H1 (cell line): ENCODE results near the gene USP10. TPM values are rescaled to one million over a fixed set of nuclear protein-coding genes. Genes with fewer than 3 reads are reported as not detected.

Experiments
- CTCF ChIA-PET: fragments of 300-600 bp; sonication (Branson Sonifier 250); formaldehyde crosslinking; loops from one replicate; lab custom pipeline; 2021; ENCODE audit not compliant: partially characterized antibody; lab: Charles Lee
- POLR2A ChIA-PET: fragments of 300-600 bp; sonication (Branson Sonifier 250); formaldehyde crosslinking; loops from one replicate; lab custom pipeline; 2021; ENCODE audit warnings: inconsistent platforms; ENCODE audit not compliant: partially characterized antibody; lab: Charles Lee
- DNase-seq, 2 experiments: peaks; one replicate each; pipeline versions ENCODE4 v3.0.0 to v3.0.0-alpha.2; 2010 to 2022; ENCODE audit warnings: low spot score in 2 of 2, low read depth in 1 of 2, mixed read lengths in 1 of 2
- FAIRE-seq: peaks from 2 replicates; lab custom pipeline; 2011; peaks lifted over from hg19 to GRCh38; lab: Jason Lieb, UNC
- H2AFZ ChIP-seq: 2 replicates; pipeline ENCODE4 v1.8.1; 2012; ENCODE audit warnings: low read length, inconsistent platforms
- H2AK5ac ChIP-seq: 2 replicates; pipeline ENCODE4 v1.6.1; 2013; ENCODE audit warnings: low read depth, low read length
- H2BK120ac ChIP-seq: replicated peaks from 2 replicates; pipeline ENCODE3; 2013; ENCODE audit warnings: low read depth, low read length, inconsistent platforms
- H2BK12ac ChIP-seq: 2 replicates; pipeline ENCODE4 v1.6.1; 2013; ENCODE audit warnings: low read depth, low read length
- H2BK15ac ChIP-seq: 2 replicates; pipeline ENCODE4 v1.6.1; 2013; ENCODE audit warnings: low read length
- H2BK20ac ChIP-seq: 2 replicates; pipeline ENCODE4 v1.6.1; 2013; ENCODE audit warnings: low read length
- H2BK5ac ChIP-seq: 2 replicates; pipeline ENCODE4 v1.6.1; 2013; ENCODE audit warnings: low read depth, low read length
- H3K14ac ChIP-seq: 2 replicates; pipeline ENCODE4 v1.6.1; 2013; ENCODE audit warnings: inconsistent platforms; ENCODE audit not compliant: insufficient read length
- H3K18ac ChIP-seq: 2 replicates; pipeline ENCODE4 v1.6.1; 2013; ENCODE audit warnings: low read length; ENCODE audit errors: extremely low read depth
- H3K23ac ChIP-seq: 2 replicates; pipeline ENCODE4 v1.6.1; 2013; ENCODE audit warnings: inconsistent platforms; ENCODE audit not compliant: insufficient read length
- H3K23me2 ChIP-seq: 2 replicates; pipeline ENCODE4 v1.6.1; 2013; ENCODE audit warnings: low read depth, low read length
- H3K27ac ChIP-seq: 2 replicates; pipeline ENCODE4 v1.6.1; 2011; ENCODE audit warnings: low read depth, low read length, inconsistent platforms
- H3K27me3 ChIP-seq, 4 experiments: replicated peaks in 1 of 4; 1 replicate in 1 of 4; 2 replicates in 3 of 4; pipeline versions ENCODE4 v1.6.1 to v1.8.1; 2011 to 2013; ENCODE audit warnings: low read length in 3 of 4, mild to moderate bottlenecking in 3 of 4, inconsistent platforms in 2 of 4, mixed read lengths in 2 of 4, moderate library complexity in 1 of 4; ENCODE audit not compliant: control insufficient read depth in 3 of 4, insufficient read depth in 3 of 4; ENCODE audit errors: extremely low read depth in 1 of 4
- H3K36me3 ChIP-seq, 4 experiments: 2 replicates each; pipeline versions ENCODE4 v1.6.1 to v1.8.1; 2011 to 2013; ENCODE audit warnings: mild to moderate bottlenecking in 4 of 4, low read length in 3 of 4, moderate library complexity in 2 of 4, control low read depth in 1 of 4, inconsistent platforms in 1 of 4; ENCODE audit not compliant: insufficient read depth in 4 of 4, control insufficient read depth in 2 of 4
- H3K4ac ChIP-seq: replicated peaks from 2 replicates; pipeline ENCODE3; 2013; ENCODE audit warnings: low read length, low read depth, mixed read lengths, inconsistent platforms; ENCODE audit not compliant: insufficient read length
- H3K4me1 ChIP-seq, 4 experiments: replicated peaks in 1 of 4; 1 replicate in 1 of 4; 2 replicates in 3 of 4; pipeline versions ENCODE4 v1.6.1 to v1.8.1; 2011 to 2013; ENCODE audit warnings: low read length in 3 of 4, inconsistent platforms in 2 of 4, mixed read lengths in 1 of 4; ENCODE audit not compliant: insufficient read depth in 4 of 4, control insufficient read depth in 3 of 4
- H3K4me2 ChIP-seq, 2 experiments: 2 replicates each; pipeline versions ENCODE4 v1.6.1 to v1.8.1; 2011 to 2013; ENCODE audit warnings: low read depth in 2 of 2, low read length in 2 of 2, control low read depth in 1 of 2, inconsistent platforms in 1 of 2, mild to moderate bottlenecking in 1 of 2; ENCODE audit not compliant: insufficient read depth in 1 of 2
- H3K4me3 ChIP-seq, 4 experiments: fragments of 200-600, 300-600 bp in 1 of 4; sonication (generic), shearing (Covaris generic), sonication (Bioruptor Twin) in 1 of 4; 2 replicates each; pipeline versions ENCODE4 v1.5.1 to v1.8.1; 2011 to 2016; ENCODE audit warnings: low read length in 4 of 4, low read depth in 3 of 4, control low read depth in 2 of 4, inconsistent platforms in 2 of 4, mild to moderate bottlenecking in 2 of 4, mixed read lengths in 1 of 4, moderate library complexity in 1 of 4; ENCODE audit not compliant: insufficient read depth in 2 of 4; ENCODE audit errors: extremely low read depth in 1 of 4
- H3K56ac ChIP-seq: replicated peaks from 2 replicates; pipeline ENCODE3; 2013; ENCODE audit warnings: low read depth, mild to moderate bottlenecking, mixed read lengths, low read length, inconsistent platforms; ENCODE audit not compliant: insufficient read length
- H3K79me1 ChIP-seq: 2 replicates; pipeline ENCODE4 v1.6.1; 2013; ENCODE audit warnings: low read depth, low read length, control low read depth
- H3K79me2 ChIP-seq, 2 experiments: 2 replicates each; pipeline versions ENCODE4 v1.6.1 to v1.8.1; 2012 to 2013; ENCODE audit warnings: low read length in 2 of 2, mild to moderate bottlenecking in 2 of 2, inconsistent platforms in 1 of 2; ENCODE audit not compliant: insufficient read depth in 2 of 2, control insufficient read depth in 1 of 2
- H3K9ac ChIP-seq, 4 experiments: replicated peaks in 1 of 4; 1 replicate in 1 of 4; 2 replicates in 3 of 4; pipeline versions ENCODE4 v1.6.1 to v1.8.1; 2011 to 2013; ENCODE audit warnings: low read depth in 3 of 4, low read length in 3 of 4, control low read depth in 2 of 4, mild to moderate bottlenecking in 2 of 4, moderate library complexity in 2 of 4, inconsistent platforms in 1 of 4; ENCODE audit errors: extremely low read depth in 1 of 4
- H3K9me3 ChIP-seq, 2 experiments: 2 replicates each; pipeline versions ENCODE4 v1.6.1 to v1.8.1; 2012 to 2013; ENCODE audit warnings: mild to moderate bottlenecking in 2 of 2, moderate library complexity in 2 of 2, control low read depth in 1 of 2, inconsistent platforms in 1 of 2, low read depth in 1 of 2, low read length in 1 of 2, mixed read lengths in 1 of 2; ENCODE audit not compliant: insufficient read depth in 2 of 2
- H4K20me1 ChIP-seq, 2 experiments: replicated peaks in 1 of 2; 2 replicates each; pipeline versions ENCODE3 to v1.8.1; 2011 to 2013; ENCODE audit warnings: inconsistent platforms in 2 of 2, low read length in 2 of 2, mild to moderate bottlenecking in 1 of 2; ENCODE audit not compliant: insufficient read depth in 2 of 2, control insufficient read depth in 1 of 2
- H4K5ac ChIP-seq: 2 replicates; pipeline ENCODE4 v1.6.1; 2013; ENCODE audit warnings: low read length, low read depth, mixed read lengths, inconsistent platforms; ENCODE audit not compliant: insufficient read length
- H4K8ac ChIP-seq: 2 replicates; pipeline ENCODE4 v1.8.0; 2013; ENCODE audit warnings: mild to moderate bottlenecking, moderate library complexity, low read length, inconsistent platforms; ENCODE audit not compliant: insufficient read depth; ENCODE audit errors: extremely low read depth
- H4K91ac ChIP-seq: replicated peaks from 2 replicates; pipeline ENCODE3; 2013; ENCODE audit warnings: low read length, mixed read lengths, inconsistent platforms; ENCODE audit not compliant: insufficient read length
- GTF2F1 ChIP-seq: IDR thresholded peaks from 2 replicates; pipeline ENCODE4 v1.6.1; 2012; ENCODE audit warnings: low read depth, low read length, improper control_type of control experiment, borderline replicate concordance
- KDM5A ChIP-seq: fragments of 200-600 bp; IDR thresholded peaks from 2 replicates; pipeline ENCODE4 v1.7.1; 2012; ENCODE audit warnings: mild to moderate bottlenecking, low read length, inconsistent platforms, mixed read lengths
- RBBP5 ChIP-seq: IDR thresholded peaks from 2 replicates; pipeline ENCODE4 v1.7.1; 2012; ENCODE audit warnings: low read depth, mild to moderate bottlenecking, inconsistent platforms, low read length, moderate library complexity, borderline replicate concordance
- TAF7 ChIP-seq: optimal IDR thresholded peaks from 2 replicates; pipeline ENCODE3; 2011; ENCODE audit warnings: low read depth, mild to moderate bottlenecking, inconsistent platforms, low read length, moderate library complexity, borderline replicate concordance
- TCF12 ChIP-seq: IDR thresholded peaks from 2 replicates; pipeline ENCODE4 v1.6.1; 2011; ENCODE audit warnings: low read depth, mild to moderate bottlenecking, low read length
- WGBS, 2 experiments: shearing (Covaris generic) in 1 of 2; methylation state at CpG; one replicate each; pipeline versions ENCODE4 v1.1.6 to v1.1.7; 2013 to 2015; ENCODE audit warnings: low lambda C conversion rate in 2 of 2, mixed read lengths in 2 of 2, inconsistent platforms in 1 of 2, low coverage in 1 of 2, missing lambda C conversion rate in 1 of 2; ENCODE audit not compliant: insufficient replicate concordance in 2 of 2, insufficient coverage in 1 of 2, insufficient read length in 1 of 2; ENCODE audit errors: extremely low coverage in 1 of 2, missing lambda C conversion rate in 1 of 2; 5-methylcytosine and 5-hydroxymethylcytosine counted together
- polyA plus RNA-seq, 7 experiments: library from polyadenylated mRNA; depleted of rRNA in 3 of 7; stranded (reverse) in 5 of 7; unstranded in 2 of 7; fragments of >200 nt in 5 of 7; fragments of 200-250 nt in 2 of 7; gene quantifications; 1 replicate in 5 of 7; 2 replicates in 1 of 7; 4 replicates in 1 of 7; pipeline versions ENCODE4 v1.2.1 to v1.2.3, GENCODE V29; 2011 to 2013; ENCODE audit warnings: missing spikeins in 2 of 7, mixed read lengths in 2 of 7
- total RNA-seq: library from RNA; stranded (reverse); fragmentation: NEBNext Ultra II Directional; extraction: Animal tissue kit (Norgen Biotek cat#: 25700); gene quantifications from 2 replicates; pipeline ENCODE4 v1.2.1, GENCODE V29; 2021
- TF ChIP-seq, protein P1 (sequence below), 3 experiments: IDR thresholded peaks; 1 replicate in 2 of 3; 2 replicates in 1 of 3; pipeline versions ENCODE4 v1.5.1 to v1.6.1; 2011; ENCODE audit warnings: low read length in 3 of 3, mild to moderate bottlenecking in 3 of 3, inconsistent platforms in 2 of 3, low read depth in 1 of 3, moderate library complexity in 1 of 3; ENCODE audit not compliant: insufficient read depth in 1 of 3; ENCODE audit errors: control extremely low read depth in 1 of 3
- TF ChIP-seq, protein P2 (sequence below): IDR thresholded peaks from 2 replicates; pipeline ENCODE4 v1.6.1; 2012; ENCODE audit warnings: low read length, inconsistent platforms
- TF ChIP-seq, protein P3 (sequence below): IDR thresholded peaks from 2 replicates; pipeline ENCODE4 v1.6.1; 2011; ENCODE audit warnings: low read depth, mild to moderate bottlenecking, low read length; ENCODE audit not compliant: insufficient read depth

USP10 gene
- total and polyA plus RNA-seq, 2 of the 8 experiments (the other 6 are each of a cell fraction or from before 2014, with no cell fraction given), result 171 to 195 TPM

DNA sequence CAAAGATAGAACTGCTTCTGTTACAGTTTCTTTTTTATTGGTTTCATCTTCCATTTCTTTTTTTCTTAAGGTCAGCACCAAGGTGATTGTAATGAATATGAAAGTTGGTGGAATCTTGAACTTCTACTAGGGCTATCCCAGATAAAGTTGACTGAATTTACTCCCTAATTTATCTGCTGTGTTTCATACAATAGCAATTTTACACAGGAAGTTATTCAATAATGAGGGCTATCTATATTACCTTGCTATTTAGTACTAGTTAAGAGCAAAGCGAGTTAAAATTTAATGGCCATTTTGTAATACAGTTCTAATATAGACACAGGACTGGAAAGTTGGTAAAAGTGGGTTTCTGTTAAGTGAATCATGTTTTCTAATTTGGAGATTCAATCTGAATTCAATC, 24.1 kb downstream of the USP10 start:
- Histone ChIP-seq H4K20me1 (peaks cover 31% of the 10 kb centered on the region in 2 experiments), H3K18ac (no peak overlapping the region), H2AK5ac (no peak overlapping the region), H2BK15ac (no peak overlapping the region), H3K27me3 (no peaks in the 10 kb centered on the region), H2BK5ac (no peak overlapping the region), H3K56ac (no peak overlapping the region), H3K23ac (no peak overlapping the region), H2BK12ac (no peak overlapping the region), H3K27ac (no peak overlapping the region), H4K91ac (no peak overlapping the region), H3K4me2 (no peak overlapping the region; a peak in 1 of 4 replicates), H3K23me2 (no peaks in the 10 kb centered on the region), H4K8ac (no peak overlapping the region), H3K4ac (no peak overlapping the region), H3K14ac (no peak overlapping the region), H3K36me3 (peaks cover 0 to 5% (median 0%) of the 10 kb centered on the region in 4 experiments; a peak in 1 of 8 replicates), H2BK20ac (no peak overlapping the region), H3K9ac (no peak overlapping the region), H3K4me1 (peaks cover 5 to 17% (median 13%) of the 10 kb centered on the region in 4 experiments; a peak in 5 of 7 replicates), H3K4me3 (no peak overlapping the region), H3K9me3 (no peaks in the 10 kb centered on the region), H2AFZ (no peak overlapping the region), H3K79me1 (no peaks in the 10 kb centered on the region; the same call in 1 of the 2 replicates), H2BK120ac (no peak overlapping the region), H3K79me2 (peaks cover 14 to 98% of the 10 kb centered on the region in 2 experiments), H4K5ac (no peak overlapping the region)
- CTCF ChIA-PET, result interaction anchor here (0.9 to 9.0 kb wide), 9 partner anchors 11 to 101 kb away, joined by 3 to 120 read pairs (median 15); no protein-coding TSS in a partner anchor
- DNase-seq (no peak), FAIRE-seq (no peak)
- POLR2A ChIA-PET, result interaction anchor here (1.5 to 3.3 kb wide), 2 partner anchors 8 to 43 kb away, joined by 3 to 13 read pairs; no protein-coding TSS in a partner anchor
- WGBS, 2 experiments, result 84% methylated on average over 1 of the region's 1 CpG; no CpG with 5 or more reads in 1 of the 2 experiments
- TF ChIP-seq TAF7 (no peak), TCF12 (no peak), RBBP5 (no peak), GTF2F1 (no peak), KDM5A (no peak)
- TF ChIP-seq, protein P1, sequence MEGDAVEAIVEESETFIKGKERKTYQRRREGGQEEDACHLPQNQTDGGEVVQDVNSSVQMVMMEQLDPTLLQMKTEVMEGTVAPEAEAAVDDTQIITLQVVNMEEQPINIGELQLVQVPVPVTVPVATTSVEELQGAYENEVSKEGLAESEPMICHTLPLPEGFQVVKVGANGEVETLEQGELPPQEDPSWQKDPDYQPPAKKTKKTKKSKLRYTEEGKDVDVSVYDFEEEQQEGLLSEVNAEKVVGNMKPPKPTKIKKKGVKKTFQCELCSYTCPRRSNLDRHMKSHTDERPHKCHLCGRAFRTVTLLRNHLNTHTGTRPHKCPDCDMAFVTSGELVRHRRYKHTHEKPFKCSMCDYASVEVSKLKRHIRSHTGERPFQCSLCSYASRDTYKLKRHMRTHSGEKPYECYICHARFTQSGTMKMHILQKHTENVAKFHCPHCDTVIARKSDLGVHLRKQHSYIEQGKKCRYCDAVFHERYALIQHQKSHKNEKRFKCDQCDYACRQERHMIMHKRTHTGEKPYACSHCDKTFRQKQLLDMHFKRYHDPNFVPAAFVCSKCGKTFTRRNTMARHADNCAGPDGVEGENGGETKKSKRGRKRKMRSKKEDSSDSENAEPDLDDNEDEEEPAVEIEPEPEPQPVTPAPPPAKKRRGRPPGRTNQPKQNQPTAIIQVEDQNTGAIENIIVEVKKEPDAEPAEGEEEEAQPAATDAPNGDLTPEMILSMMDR (IDR thresholded peaks at IDR 0.05; ENCODE audit: control extremely low read depth in 1 of 3, insufficient read depth in 1 of 3, low read depth in 1 of 3, low read length in 3 of 3), result no peak
- TF ChIP-seq, protein P2, sequence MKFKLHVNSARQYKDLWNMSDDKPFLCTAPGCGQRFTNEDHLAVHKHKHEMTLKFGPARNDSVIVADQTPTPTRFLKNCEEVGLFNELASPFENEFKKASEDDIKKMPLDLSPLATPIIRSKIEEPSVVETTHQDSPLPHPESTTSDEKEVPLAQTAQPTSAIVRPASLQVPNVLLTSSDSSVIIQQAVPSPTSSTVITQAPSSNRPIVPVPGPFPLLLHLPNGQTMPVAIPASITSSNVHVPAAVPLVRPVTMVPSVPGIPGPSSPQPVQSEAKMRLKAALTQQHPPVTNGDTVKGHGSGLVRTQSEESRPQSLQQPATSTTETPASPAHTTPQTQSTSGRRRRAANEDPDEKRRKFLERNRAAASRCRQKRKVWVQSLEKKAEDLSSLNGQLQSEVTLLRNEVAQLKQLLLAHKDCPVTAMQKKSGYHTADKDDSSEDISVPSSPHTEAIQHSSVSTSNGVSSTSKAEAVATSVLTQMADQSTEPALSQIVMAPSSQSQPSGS, result no peak
- TF ChIP-seq, protein P3, sequence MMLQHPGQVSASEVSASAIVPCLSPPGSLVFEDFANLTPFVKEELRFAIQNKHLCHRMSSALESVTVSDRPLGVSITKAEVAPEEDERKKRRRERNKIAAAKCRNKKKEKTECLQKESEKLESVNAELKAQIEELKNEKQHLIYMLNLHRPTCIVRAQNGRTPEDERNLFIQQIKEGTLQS, result no peak
